ENCODE data around the gene CKS2. TPM values are rescaled to one million over a fixed set of nuclear protein-coding genes. Genes with fewer than 3 reads are reported as not detected.
"Not testable (repeated sequence)": the region's sequence is repeated elsewhere in the genome, so short reads cannot be mapped to it uniquely, and the experiment has no call there.

Gene CKS2
- total RNA-seq, 1 experiment from 2014 or later: 299 TPM

DNA sequence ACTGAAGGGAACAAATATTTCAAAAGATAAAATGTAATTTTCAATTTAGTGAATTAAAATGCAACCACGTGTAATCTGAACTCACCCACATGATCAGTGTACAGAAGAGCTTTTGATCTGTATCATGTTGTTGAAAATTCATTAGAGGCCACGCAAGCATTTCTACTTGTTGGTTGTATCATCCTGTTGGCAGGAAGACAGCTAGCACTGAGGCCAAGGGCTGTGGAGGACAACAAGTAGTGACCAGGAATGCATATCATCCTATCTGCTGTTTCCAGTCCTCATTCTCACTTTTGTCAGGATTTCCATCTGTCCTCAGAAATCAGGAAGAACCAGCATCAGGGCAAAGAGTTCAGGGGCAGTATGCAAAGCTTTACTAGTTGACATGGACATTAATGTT lies 29.9 kb upstream of the CKS2 start:
- TF ChIP-seq PREB (CRISPR knock-in tag; IDR thresholded peaks at IDR 0.05; ENCODE audit: borderline replicate concordance) (no peak), ZNF121 (CRISPR knock-in tag; IDR thresholded peaks at IDR 0.05) (no peak), TEAD4 (CRISPR knock-in tag; IDR thresholded peaks at IDR 0.05) (no peak), NFYB (CRISPR knock-in tag; conservative IDR thresholded peaks at IDR 0.05; ENCODE audit: low read depth) (no peak), SMAD4 (CRISPR knock-in tag; IDR thresholded peaks at IDR 0.05) (no peak), CREM (CRISPR knock-in tag; IDR thresholded peaks at IDR 0.05) (no peak), RORB (CRISPR knock-in tag; IDR thresholded peaks at IDR 0.05) (no peak), ZNF317 (CRISPR knock-in tag; IDR thresholded peaks at IDR 0.05; ENCODE audit: borderline replicate concordance, low read depth) (no peak), OVOL2 (CRISPR knock-in tag; IDR thresholded peaks at IDR 0.05; ENCODE audit: borderline replicate concordance) (no peak)
- TF ChIP-seq, protein P1, sequence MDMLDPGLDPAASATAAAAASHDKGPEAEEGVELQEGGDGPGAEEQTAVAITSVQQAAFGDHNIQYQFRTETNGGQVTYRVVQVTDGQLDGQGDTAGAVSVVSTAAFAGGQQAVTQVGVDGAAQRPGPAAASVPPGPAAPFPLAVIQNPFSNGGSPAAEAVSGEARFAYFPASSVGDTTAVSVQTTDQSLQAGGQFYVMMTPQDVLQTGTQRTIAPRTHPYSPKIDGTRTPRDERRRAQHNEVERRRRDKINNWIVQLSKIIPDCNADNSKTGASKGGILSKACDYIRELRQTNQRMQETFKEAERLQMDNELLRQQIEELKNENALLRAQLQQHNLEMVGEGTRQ (CRISPR knock-in tag; IDR thresholded peaks at IDR 0.05): no peak
- TF ChIP-seq, protein P2, sequence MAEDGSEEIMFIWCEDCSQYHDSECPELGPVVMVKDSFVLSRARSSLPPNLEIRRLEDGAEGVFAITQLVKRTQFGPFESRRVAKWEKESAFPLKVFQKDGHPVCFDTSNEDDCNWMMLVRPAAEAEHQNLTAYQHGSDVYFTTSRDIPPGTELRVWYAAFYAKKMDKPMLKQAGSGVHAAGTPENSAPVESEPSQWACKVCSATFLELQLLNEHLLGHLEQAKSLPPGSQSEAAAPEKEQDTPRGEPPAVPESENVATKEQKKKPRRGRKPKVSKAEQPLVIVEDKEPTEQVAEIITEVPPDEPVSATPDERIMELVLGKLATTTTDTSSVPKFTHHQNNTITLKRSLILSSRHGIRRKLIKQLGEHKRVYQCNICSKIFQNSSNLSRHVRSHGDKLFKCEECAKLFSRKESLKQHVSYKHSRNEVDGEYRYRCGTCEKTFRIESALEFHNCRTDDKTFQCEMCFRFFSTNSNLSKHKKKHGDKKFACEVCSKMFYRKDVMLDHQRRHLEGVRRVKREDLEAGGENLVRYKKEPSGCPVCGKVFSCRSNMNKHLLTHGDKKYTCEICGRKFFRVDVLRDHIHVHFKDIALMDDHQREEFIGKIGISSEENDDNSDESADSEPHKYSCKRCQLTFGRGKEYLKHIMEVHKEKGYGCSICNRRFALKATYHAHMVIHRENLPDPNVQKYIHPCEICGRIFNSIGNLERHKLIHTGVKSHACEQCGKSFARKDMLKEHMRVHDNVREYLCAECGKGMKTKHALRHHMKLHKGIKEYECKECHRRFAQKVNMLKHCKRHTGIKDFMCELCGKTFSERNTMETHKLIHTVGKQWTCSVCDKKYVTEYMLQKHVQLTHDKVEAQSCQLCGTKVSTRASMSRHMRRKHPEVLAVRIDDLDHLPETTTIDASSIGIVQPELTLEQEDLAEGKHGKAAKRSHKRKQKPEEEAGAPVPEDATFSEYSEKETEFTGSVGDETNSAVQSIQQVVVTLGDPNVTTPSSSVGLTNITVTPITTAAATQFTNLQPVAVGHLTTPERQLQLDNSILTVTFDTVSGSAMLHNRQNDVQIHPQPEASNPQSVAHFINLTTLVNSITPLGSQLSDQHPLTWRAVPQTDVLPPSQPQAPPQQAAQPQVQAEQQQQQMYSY (CRISPR knock-in tag; IDR thresholded peaks at IDR 0.05): no peak
- TF ChIP-seq, protein P3, sequence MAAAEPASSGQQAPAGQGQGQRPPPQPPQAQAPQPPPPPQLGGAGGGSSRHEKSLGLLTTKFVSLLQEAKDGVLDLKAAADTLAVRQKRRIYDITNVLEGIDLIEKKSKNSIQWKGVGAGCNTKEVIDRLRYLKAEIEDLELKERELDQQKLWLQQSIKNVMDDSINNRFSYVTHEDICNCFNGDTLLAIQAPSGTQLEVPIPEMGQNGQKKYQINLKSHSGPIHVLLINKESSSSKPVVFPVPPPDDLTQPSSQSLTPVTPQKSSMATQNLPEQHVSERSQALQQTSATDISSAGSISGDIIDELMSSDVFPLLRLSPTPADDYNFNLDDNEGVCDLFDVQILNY (CRISPR knock-in tag; IDR thresholded peaks at IDR 0.05): no peak
- TF ChIP-seq, protein P4, sequence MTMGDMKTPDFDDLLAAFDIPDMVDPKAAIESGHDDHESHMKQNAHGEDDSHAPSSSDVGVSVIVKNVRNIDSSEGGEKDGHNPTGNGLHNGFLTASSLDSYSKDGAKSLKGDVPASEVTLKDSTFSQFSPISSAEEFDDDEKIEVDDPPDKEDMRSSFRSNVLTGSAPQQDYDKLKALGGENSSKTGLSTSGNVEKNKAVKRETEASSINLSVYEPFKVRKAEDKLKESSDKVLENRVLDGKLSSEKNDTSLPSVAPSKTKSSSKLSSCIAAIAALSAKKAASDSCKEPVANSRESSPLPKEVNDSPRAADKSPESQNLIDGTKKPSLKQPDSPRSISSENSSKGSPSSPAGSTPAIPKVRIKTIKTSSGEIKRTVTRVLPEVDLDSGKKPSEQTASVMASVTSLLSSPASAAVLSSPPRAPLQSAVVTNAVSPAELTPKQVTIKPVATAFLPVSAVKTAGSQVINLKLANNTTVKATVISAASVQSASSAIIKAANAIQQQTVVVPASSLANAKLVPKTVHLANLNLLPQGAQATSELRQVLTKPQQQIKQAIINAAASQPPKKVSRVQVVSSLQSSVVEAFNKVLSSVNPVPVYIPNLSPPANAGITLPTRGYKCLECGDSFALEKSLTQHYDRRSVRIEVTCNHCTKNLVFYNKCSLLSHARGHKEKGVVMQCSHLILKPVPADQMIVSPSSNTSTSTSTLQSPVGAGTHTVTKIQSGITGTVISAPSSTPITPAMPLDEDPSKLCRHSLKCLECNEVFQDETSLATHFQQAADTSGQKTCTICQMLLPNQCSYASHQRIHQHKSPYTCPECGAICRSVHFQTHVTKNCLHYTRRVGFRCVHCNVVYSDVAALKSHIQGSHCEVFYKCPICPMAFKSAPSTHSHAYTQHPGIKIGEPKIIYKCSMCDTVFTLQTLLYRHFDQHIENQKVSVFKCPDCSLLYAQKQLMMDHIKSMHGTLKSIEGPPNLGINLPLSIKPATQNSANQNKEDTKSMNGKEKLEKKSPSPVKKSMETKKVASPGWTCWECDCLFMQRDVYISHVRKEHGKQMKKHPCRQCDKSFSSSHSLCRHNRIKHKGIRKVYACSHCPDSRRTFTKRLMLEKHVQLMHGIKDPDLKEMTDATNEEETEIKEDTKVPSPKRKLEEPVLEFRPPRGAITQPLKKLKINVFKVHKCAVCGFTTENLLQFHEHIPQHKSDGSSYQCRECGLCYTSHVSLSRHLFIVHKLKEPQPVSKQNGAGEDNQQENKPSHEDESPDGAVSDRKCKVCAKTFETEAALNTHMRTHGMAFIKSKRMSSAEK (CRISPR knock-in tag; IDR thresholded peaks at IDR 0.05; ENCODE audit: borderline replicate concordance): no peak
- TF ChIP-seq, protein P5, sequence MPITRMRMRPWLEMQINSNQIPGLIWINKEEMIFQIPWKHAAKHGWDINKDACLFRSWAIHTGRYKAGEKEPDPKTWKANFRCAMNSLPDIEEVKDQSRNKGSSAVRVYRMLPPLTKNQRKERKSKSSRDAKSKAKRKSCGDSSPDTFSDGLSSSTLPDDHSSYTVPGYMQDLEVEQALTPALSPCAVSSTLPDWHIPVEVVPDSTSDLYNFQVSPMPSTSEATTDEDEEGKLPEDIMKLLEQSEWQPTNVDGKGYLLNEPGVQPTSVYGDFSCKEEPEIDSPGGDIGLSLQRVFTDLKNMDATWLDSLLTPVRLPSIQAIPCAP (CRISPR knock-in tag; IDR thresholded peaks at IDR 0.05): no peak
- DNase-seq (ENCODE audit: low spot score) (no peak), ATAC-seq (no peak)
- Mint-ChIP-seq H3K27ac (no peak overlapping the region), H3K4me3 (no peak overlapping the region), H3K9me3 (peaks cover 16% of the 10 kb centered on the region), H3K36me3 (peaks cover 17% of the 10 kb centered on the region), H3K4me1 (peaks cover 12% of the 10 kb centered on the region), H3K27me3 (ENCODE audit: low read depth) (peaks cover 4% of the 10 kb centered on the region; the same call in 1 of the 2 replicates)
- CTCF ChIA-PET: no interaction called here
- POLR2A ChIA-PET: no interaction called here

GRCh38 chr9:89282248-89282968 lies 28.6 kb upstream of the CKS2 start:
- CTCF ChIA-PET; H3K9me3 Mint-ChIP-seq; DNase-seq (ENCODE audit: low spot score); H3K27ac Mint-ChIP-seq; ATAC-seq; H3K27me3 Mint-ChIP-seq (ENCODE audit: low read depth); H3K36me3 Mint-ChIP-seq; POLR2A ChIA-PET; H3K4me1 Mint-ChIP-seq; H3K4me3 Mint-ChIP-seq: not testable (repeated sequence)
